Activated CD4-positive, alpha-beta T cell treated with anti-CD3 and anti-CD28 coated beads for 1 hour (primary cell): Measurements from ENCODE around the gene ZCCHC9.
"Not testable (repeated sequence)": the region's sequence is repeated elsewhere in the genome, so short reads cannot be mapped to it uniquely, and the experiment has no call there.

Experiments used
- DNase-seq: peaks from one replicate; pipeline ENCODE4 v3.0.0-alpha.2; 2020

Gene ZCCHC9

GRCh38 chr5:81301271-81302015, at the start of gene ZCCHC9:
Gene ZCCHC9 (plus strand): TSS chr5:81301587. CDS start chr5:81304758, 3,171 bp downstream.
- peak; percentile 88 for DNase-seq

- no peak for DNase-seq
Measured at GRCh38 chr5:81251922-81252321, 49.5 kb upstream of the ZCCHC9 start.

- no peak for DNase-seq
Measured at GRCh38 chr5:81252904-81253303, 48.5 kb upstream of the ZCCHC9 start.

GRCh38 chr5:81253875-81254274, 47.5 kb upstream of the ZCCHC9 start:
- DNase-seq: no peak

- DNase-seq: no peak
Measured at GRCh38 chr5:81254886-81255559, 46.4 kb upstream of the ZCCHC9 start.

- no peak for DNase-seq
Measured at GRCh38 chr5:81256766-81257165, 44.6 kb upstream of the ZCCHC9 start.

GRCh38 chr5:81262796-81263195, 38.6 kb upstream of the ZCCHC9 start:
- not testable (repeated sequence) for DNase-seq

GRCh38 chr5:81265101-81265500, 36.3 kb upstream of the ZCCHC9 start:
- no peak for DNase-seq

GRCh38 chr5:81268521-81269196, 32.7 kb upstream of the ZCCHC9 start:
- DNase-seq: no peak

GRCh38 chr5:81269751-81270393, 31.5 kb upstream of the ZCCHC9 start:
- no peak for DNase-seq

GRCh38 chr5:81270394-81271027, 30.9 kb upstream of the ZCCHC9 start:
- DNase-seq: not testable (repeated sequence)

GRCh38 chr5:81283976-81284375, 17.4 kb upstream of the ZCCHC9 start:
- DNase-seq: no peak

- DNase-seq: no peak
Measured at GRCh38 chr5:81286059-81286617, 15.2 kb upstream of the ZCCHC9 start.

- no peak for DNase-seq
Measured at GRCh38 chr5:81288021-81288433, 13.4 kb upstream of the ZCCHC9 start.

- DNase-seq: no peak
Measured at GRCh38 chr5:81290146-81290545, 11.2 kb upstream of the ZCCHC9 start.

GRCh38 chr5:81292130-81292529, 9.3 kb upstream of the ZCCHC9 start:
- no peak for DNase-seq

GRCh38 chr5:81294021-81294420, 7.4 kb upstream of the ZCCHC9 start:
- DNase-seq: not testable (repeated sequence)

GRCh38 chr5:81297531-81297930, 3.9 kb upstream of the ZCCHC9 start:
- no peak for DNase-seq

- no peak for DNase-seq
Measured at GRCh38 chr5:81300921-81301270, 491 bp upstream of the ZCCHC9 start.

- DNase-seq: no peak
Measured at GRCh38 chr5:81302596-81302995, 1.2 kb downstream of the ZCCHC9 start.

GRCh38 chr5:81303563-81303962, 2.2 kb downstream of the ZCCHC9 start:
- no peak for DNase-seq

- no peak for DNase-seq
Measured at GRCh38 chr5:81305785-81306184, 4.4 kb downstream of the ZCCHC9 start.

- no peak for DNase-seq
Measured at GRCh38 chr5:81308836-81309235, 7.4 kb downstream of the ZCCHC9 start.
